MM.1S (cell line): ENCODE results near the gene ANGEL1.

ENCODE experiments used
- DNase-seq: peaks from one replicate; pipeline ENCODE4 v3.0.0-alpha.2; 2015
- H2AFZ ChIP-seq: fragments of 300-600 bp; sonication (generic); 2 replicates; pipeline ENCODE4 v1.6.0; 2016; ENCODE audit warnings: antibody characterized with exemption, low read length
- H3F3A ChIP-seq: fragments of 300-600 bp; sonication (generic); 2 replicates; pipeline ENCODE4 v1.6.1; 2016; ENCODE audit warnings: mild to moderate bottlenecking, antibody characterized with exemption, low read length, moderate library complexity, mixed read lengths; ENCODE audit not compliant: insufficient read depth
- H3K27ac ChIP-seq: fragments of 300-600 bp; sonication (generic); 2 replicates; pipeline ENCODE4 v1.5.1; 2016; ENCODE audit warnings: mild to moderate bottlenecking, low read length
- H3K27me3 ChIP-seq: fragments of 300-600 bp; sonication (generic); replicated peaks from 2 replicates; pipeline ENCODE4 v1.6.0; 2016; ENCODE audit warnings: low read length; ENCODE audit not compliant: insufficient read depth
- H3K36me3 ChIP-seq: fragments of 300-600 bp; sonication (generic); replicated peaks from 2 replicates; pipeline ENCODE4 v1.6.1; 2016; ENCODE audit warnings: mild to moderate bottlenecking, low read length, mixed read lengths; ENCODE audit not compliant: insufficient read depth
- H3K4me1 ChIP-seq: fragments of 300-600 bp; sonication (generic); 2 replicates; pipeline ENCODE4 v1.6.1; 2016; ENCODE audit warnings: low read length, mixed read lengths
- H3K4me2 ChIP-seq: fragments of 300-600 bp; sonication (generic); 2 replicates; pipeline ENCODE4 v1.6.0; 2016; ENCODE audit warnings: low read depth, low read length
- H3K4me3 ChIP-seq: fragments of 300-600 bp; sonication (generic); 2 replicates; pipeline ENCODE4 v1.5.1; 2016; ENCODE audit warnings: low read length, mixed read lengths
- H3K79me2 ChIP-seq: fragments of 300-600 bp; sonication (generic); 2 replicates; pipeline ENCODE4 v1.6.1; 2016; ENCODE audit warnings: mixed run types, low read length, mixed read lengths
- H3K9ac ChIP-seq: fragments of 300-600 bp; sonication (generic); 2 replicates; pipeline ENCODE4 v1.6.1; 2016; ENCODE audit warnings: low read length, mixed read lengths
- H3K9me2 ChIP-seq: fragments of 300-600 bp; sonication (generic); replicated peaks from 2 replicates; pipeline ENCODE4 v1.6.1; 2016; ENCODE audit warnings: mild to moderate bottlenecking, low read length, mixed read lengths; ENCODE audit not compliant: insufficient read depth
- H3K9me3 ChIP-seq: fragments of 300-600 bp; sonication (generic); replicated peaks from 2 replicates; pipeline ENCODE4 v1.6.1; 2016; ENCODE audit warnings: mild to moderate bottlenecking, low read length, mixed read lengths; ENCODE audit not compliant: insufficient read depth
- H4K20me1 ChIP-seq: fragments of 300-600 bp; sonication (generic); 2 replicates; pipeline ENCODE4 v1.6.1; 2016; ENCODE audit warnings: mild to moderate bottlenecking, low read length, moderate library complexity, mixed read lengths; ENCODE audit not compliant: insufficient read depth
- CTCF ChIP-seq: fragments of 300-600 bp; sonication (generic); IDR thresholded peaks from 2 replicates; pipeline ENCODE4 v1.5.1; 2016; ENCODE audit warnings: antibody characterized with exemption, low read length, mixed read lengths
- EZH2 ChIP-seq: fragments of 300-600 bp; sonication (generic); optimal IDR thresholded peaks from 2 replicates; pipeline ENCODE3; 2017; ENCODE audit warnings: low read depth, mild to moderate bottlenecking, antibody characterized with exemption, low read length, mixed read lengths
- EZH2phosphoT487 ChIP-seq: fragments of 300-600 bp; sonication (generic); IDR thresholded peaks from 2 replicates; pipeline ENCODE4 v1.6.1; 2018; ENCODE audit warnings: antibody characterized with exemption, low read length

Gene ANGEL1

GRCh38 chr14:76772300-76773187 lies 40.1 kb downstream of the ANGEL1 start:
- Histone ChIP-seq H2AFZ (no peak overlapping the region), H3K4me3 (no peak overlapping the region), H3K27ac (no peak overlapping the region), H3K9me3 (no peaks in the 10 kb centered on the region), H3K79me2 (no peaks in the 10 kb centered on the region), H3K4me2 (no peak overlapping the region), H3K9me2 (no peaks in the 10 kb centered on the region), H3K9ac (no peak overlapping the region), H3K27me3 (no peaks in the 10 kb centered on the region), H3K4me1 (no peaks in the 10 kb centered on the region), H3K36me3 (no peaks in the 10 kb centered on the region), H3F3A (no peaks in the 10 kb centered on the region), H4K20me1 (no peaks in the 10 kb centered on the region)
- no peak for TF ChIP-seq CTCF
- TF ChIP-seq EZH2: no peak
- no peak for DNase-seq

- Histone ChIP-seq H2AFZ (no peak overlapping the region), H3K4me1 (no peaks in the 10 kb centered on the region), H3K27ac (no peak overlapping the region), H3K9ac (no peak overlapping the region), H3K27me3 (no peaks in the 10 kb centered on the region), H3K9me3 (no peaks in the 10 kb centered on the region), H3K79me2 (no peaks in the 10 kb centered on the region), H3K36me3 (no peaks in the 10 kb centered on the region), H3K4me3 (no peak overlapping the region), H3F3A (no peaks in the 10 kb centered on the region), H3K9me2 (no peaks in the 10 kb centered on the region), H3K4me2 (no peak overlapping the region), H4K20me1 (no peaks in the 10 kb centered on the region)
- TF ChIP-seq EZH2phosphoT487 (no peak), EZH2 (no peak), CTCF (no peak)
- DNase-seq: no peak
Measured at GRCh38 chr14:76771437-76771980, 41.2 kb downstream of the ANGEL1 start.

- Histone ChIP-seq H3K4me3 (no peak overlapping the region), H4K20me1 (no peaks in the 10 kb centered on the region), H3K4me2 (no peak overlapping the region), H2AFZ (no peak overlapping the region), H3K9me3 (no peaks in the 10 kb centered on the region), H3K4me1 (no peaks in the 10 kb centered on the region), H3K36me3 (no peaks in the 10 kb centered on the region), H3K27ac (no peak overlapping the region), H3K79me2 (no peaks in the 10 kb centered on the region), H3K9me2 (no peaks in the 10 kb centered on the region), H3K9ac (no peak overlapping the region), H3K27me3 (no peaks in the 10 kb centered on the region), H3F3A (no peaks in the 10 kb centered on the region)
- TF ChIP-seq EZH2phosphoT487 (no peak), EZH2 (no peak), CTCF (no peak)
- DNase-seq: no peak
Measured at GRCh38 chr14:76770521-76771436, 41.9 kb downstream of the ANGEL1 start.
